Muscle layer of colon (tissue), 2 donors: ENCODE measurements around the gene OR52N4.

Experiments used
- H3K27ac ChIP-seq: one replicate; pipeline ENCODE4 v1.7.0; 2013; ENCODE audit warnings: low read depth, mild to moderate bottlenecking, low read length, moderate library complexity
- H3K27me3 ChIP-seq, 2 donors: one replicate each; pipeline ENCODE4 v1.7.0; 2013; ENCODE audit warnings: low read length in 2 of 2, mild to moderate bottlenecking in 2 of 2; ENCODE audit not compliant: insufficient read depth in 2 of 2, control insufficient read depth in 1 of 2
- H3K36me3 ChIP-seq: one replicate; pipeline ENCODE4 v1.7.0; 2013; ENCODE audit warnings: mild to moderate bottlenecking, low read length; ENCODE audit not compliant: insufficient read depth
- H3K4me1 ChIP-seq: one replicate; pipeline ENCODE4 v1.7.0; 2013; ENCODE audit warnings: mild to moderate bottlenecking, low read length; ENCODE audit not compliant: insufficient read depth
- H3K4me3 ChIP-seq, 2 donors: one replicate each; pipeline ENCODE4 v1.7.0; 2013; ENCODE audit warnings: low read length in 2 of 2, low read depth in 1 of 2, mild to moderate bottlenecking in 1 of 2, moderate library complexity in 1 of 2
- H3K9ac ChIP-seq: one replicate; pipeline ENCODE4 v1.7.0; 2013; ENCODE audit warnings: low read length
- H3K9me3 ChIP-seq: one replicate; pipeline ENCODE4 v1.7.0; 2013; ENCODE audit warnings: mild to moderate bottlenecking, low read length
- donor health status: abdominal sarcoma.
- donor health status: Adenocarcinoma of cecum.

OR52N4 gene

GRCh38 chr11:5737670-5738392 lies 16.2 kb upstream of the OR52N4 start:
- Histone ChIP-seq H3K9ac (no peak overlapping the region), H3K36me3 (no peaks in the 10 kb centered on the region), H3K27ac (no peak overlapping the region), H3K4me1 (no peaks in the 10 kb centered on the region), H3K27me3 (no peaks in the 10 kb centered on the region), H3K4me3 (no peak overlapping the region), H3K9me3 (peaks cover 4% of the 10 kb centered on the region)

- no peaks in the 10 kb centered on the region for H3K4me1 ChIP-seq
- H3K4me3 ChIP-seq, result no peak overlapping the region
- H3K27me3 ChIP-seq, result no peaks in the 10 kb centered on the region
- no peaks in the 10 kb centered on the region for H3K36me3 ChIP-seq
- peaks cover 4% of the 10 kb centered on the region for H3K9me3 ChIP-seq
- no peak overlapping the region for H3K9ac ChIP-seq
- no peak overlapping the region for H3K27ac ChIP-seq
Observed at GRCh38 chr11:5738431-5738830, 15.6 kb upstream of the OR52N4 start.

- no peaks in the 10 kb centered on the region for H3K36me3 ChIP-seq
- no peak overlapping the region for H3K27ac ChIP-seq
- H3K27me3 ChIP-seq, result no peaks in the 10 kb centered on the region
- no peak overlapping the region for H3K4me3 ChIP-seq
- peaks cover 1% of the 10 kb centered on the region for H3K9me3 ChIP-seq
- no peak overlapping the region for H3K9ac ChIP-seq
- H3K4me1 ChIP-seq, result no peaks in the 10 kb centered on the region
Observed at GRCh38 chr11:5746614-5747013, 7.4 kb upstream of the OR52N4 start.

GRCh38 chr11:5749836-5750235 lies 4.2 kb upstream of the OR52N4 start:
- Histone ChIP-seq H3K4me3 (no peak overlapping the region), H3K27ac (no peak overlapping the region), H3K9me3 (no peaks in the 10 kb centered on the region), H3K9ac (no peak overlapping the region), H3K36me3 (no peaks in the 10 kb centered on the region), H3K27me3 (no peaks in the 10 kb centered on the region), H3K4me1 (no peaks in the 10 kb centered on the region)

GRCh38 chr11:5767056-5767455 lies 13.0 kb downstream of the OR52N4 start:
- Histone ChIP-seq H3K4me1 (no peaks in the 10 kb centered on the region), H3K9ac (no peak overlapping the region), H3K27ac (no peak overlapping the region), H3K27me3 (no peaks in the 10 kb centered on the region), H3K9me3 (no peaks in the 10 kb centered on the region), H3K4me3 (no peak overlapping the region), H3K36me3 (no peaks in the 10 kb centered on the region)

- H3K4me1 ChIP-seq, result no peaks in the 10 kb centered on the region
- no peak within 1 kb of the TSS for H3K4me3 ChIP-seq
- H3K9ac ChIP-seq, result no peak within 1 kb of the TSS
- H3K27me3 ChIP-seq, result no peaks in the 10 kb centered on the region
- H3K27ac ChIP-seq, result no peak within 1 kb of the TSS
- no peaks in the 10 kb centered on the region for H3K9me3 ChIP-seq
- no peaks in the 10 kb centered on the region for H3K36me3 ChIP-seq
Observed at GRCh38 chr11:5783255-5783654, 29.2 kb downstream of the OR52N4 start, which contains the start of gene OR52N5. TSS of gene OR52N5 (minus strand) at chr11:5783355. CDS start at chr11:5778634, 4,721 bp downstream.

GRCh38 chr11:5791165-5791564 lies 37.1 kb downstream of the OR52N4 start, which contains the start of gene OR52N1:
TSS of gene OR52N1 (minus strand) at chr11:5791265. CDS start at chr11:5788816, 2,449 bp downstream.
- Histone ChIP-seq H3K27ac (no peak within 1 kb of the TSS), H3K27me3 (no peaks in the 10 kb centered on the region), H3K4me3 (no peak within 1 kb of the TSS), H3K9me3 (no peaks in the 10 kb centered on the region), H3K9ac (no peak within 1 kb of the TSS), H3K36me3 (no peaks in the 10 kb centered on the region), H3K4me1 (no peaks in the 10 kb centered on the region)

GRCh38 chr11:5796541-5796940 lies 42.5 kb downstream of the OR52N4 start:
- Histone ChIP-seq H3K9me3 (no peaks in the 10 kb centered on the region), H3K36me3 (no peaks in the 10 kb centered on the region), H3K27me3 (no peaks in the 10 kb centered on the region), H3K4me3 (no peak overlapping the region), H3K27ac (no peak overlapping the region), H3K4me1 (no peaks in the 10 kb centered on the region), H3K9ac (no peak overlapping the region)

- Histone ChIP-seq H3K27me3 (no peaks in the 10 kb centered on the region), H3K4me1 (peaks cover 9% of the 10 kb centered on the region), H3K4me3 (no peak overlapping the region), H3K36me3 (no peaks in the 10 kb centered on the region), H3K27ac (no peak overlapping the region), H3K9ac (no peak overlapping the region), H3K9me3 (no peaks in the 10 kb centered on the region)
Observed at GRCh38 chr11:5803982-5804381, 49.9 kb downstream of the OR52N4 start.
